ENCODE measurements around the gene MORN5.

Gene MORN5

GRCh38 chr9:122125158-122125508 lies 34.6 kb upstream of the MORN5 start:
- DNase-seq, result peak; percentile 39

GRCh38 chr9:122125509-122126330 lies 34.0 kb upstream of the MORN5 start:
- DNase-seq, result no peak

GRCh38 chr9:122126331-122127261 lies 33.1 kb upstream of the MORN5 start:
- no peak for DNase-seq

- DNase-seq, result no peak
These were observed 32.3 kb upstream of the MORN5 start for GRCh38 chr9:122127396-122127798.

- no peak for DNase-seq
These were observed 31.4 kb upstream of the MORN5 start for GRCh38 chr9:122128007-122128968.

GRCh38 chr9:122128969-122129343 lies 30.8 kb upstream of the MORN5 start:
- DNase-seq, result no peak

- DNase-seq, result no peak
These were observed 29.7 kb upstream of the MORN5 start for GRCh38 chr9:122129969-122130368.

GRCh38 chr9:122130837-122131236 lies 28.9 kb upstream of the MORN5 start:
- no peak for DNase-seq

- DNase-seq, result peak; percentile 75
These were observed 28.2 kb upstream of the MORN5 start for GRCh38 chr9:122131401-122132001.

GRCh38 chr9:122132539-122132938 lies 27.2 kb upstream of the MORN5 start:
- DNase-seq, result no peak

GRCh38 chr9:122133263-122133983 lies 26.3 kb upstream of the MORN5 start:
- no peak for DNase-seq

- no peak for DNase-seq
These were observed 25.6 kb upstream of the MORN5 start for GRCh38 chr9:122133984-122134535.

GRCh38 chr9:122134822-122135528 lies 24.7 kb upstream of the MORN5 start:
- DNase-seq, result peak; percentile 84

GRCh38 chr9:122135529-122135859 lies 24.2 kb upstream of the MORN5 start:
- no peak for DNase-seq

GRCh38 chr9:122138560-122139268 lies 21.0 kb upstream of the MORN5 start:
- DNase-seq, result no peak

- DNase-seq, result no peak
These were observed 19.1 kb upstream of the MORN5 start for GRCh38 chr9:122140368-122141193.

GRCh38 chr9:122141671-122142070 lies 18.0 kb upstream of the MORN5 start:
- DNase-seq, result no peak

- DNase-seq, result no peak
These were observed 16.4 kb upstream of the MORN5 start for GRCh38 chr9:122143296-122143695.

GRCh38 chr9:122143876-122144405 lies 15.8 kb upstream of the MORN5 start:
- no peak for DNase-seq

Data from NCI-H146 (cell line).